ENCODE data around the gene GIT1. TPM values are rescaled to one million over a fixed set of nuclear protein-coding genes. Genes with fewer than 3 reads are reported as not detected.

Gene GIT1
- polyA plus RNA-seq, 3 donors, result 43.4 to 51.6 (median 50.5) TPM

DNA sequence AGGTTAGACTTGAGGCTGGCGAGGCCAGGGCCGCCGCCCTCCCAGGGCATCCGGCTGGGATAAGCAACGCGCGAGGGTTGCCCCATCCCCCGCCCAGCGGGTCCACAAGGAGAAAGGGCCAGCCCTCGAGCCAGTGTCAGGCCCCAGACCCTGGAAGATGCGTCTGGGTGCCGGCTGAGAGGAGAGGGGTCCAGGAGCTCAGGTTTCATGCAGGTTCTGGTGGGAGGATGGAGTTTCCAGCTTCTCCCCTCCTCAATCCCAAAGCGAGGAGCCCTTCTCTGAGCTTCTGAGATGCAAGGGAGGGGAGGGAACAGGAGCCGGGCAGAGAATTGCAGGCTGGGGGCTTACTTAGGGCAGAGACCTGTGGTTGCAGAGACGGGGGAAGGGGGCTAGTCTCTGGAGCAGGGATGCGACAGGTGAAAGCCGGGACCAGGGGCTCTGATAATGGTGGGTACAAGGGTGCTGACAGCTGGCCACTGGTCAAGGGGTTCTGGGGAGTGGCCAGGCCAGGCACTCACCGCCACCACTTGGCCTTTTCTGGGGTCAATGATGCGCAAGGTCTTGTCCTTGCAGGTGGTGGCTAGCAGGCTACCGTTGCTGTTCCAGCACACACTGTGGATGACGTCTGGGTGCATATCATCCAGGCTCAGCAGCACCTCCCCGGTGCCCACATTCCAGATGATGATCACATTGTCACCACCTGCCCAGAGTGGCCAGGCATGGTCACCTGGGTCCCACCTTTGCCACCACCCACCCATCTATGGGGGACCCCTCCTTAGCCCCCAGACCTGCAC is 29.0 kb upstream of the GIT1 start:
- no peak for DNase-seq (ENCODE audit: extremely low read depth in 1 of 11, low read depth in 9 of 11, low spot score in 4 of 11)

DNA sequence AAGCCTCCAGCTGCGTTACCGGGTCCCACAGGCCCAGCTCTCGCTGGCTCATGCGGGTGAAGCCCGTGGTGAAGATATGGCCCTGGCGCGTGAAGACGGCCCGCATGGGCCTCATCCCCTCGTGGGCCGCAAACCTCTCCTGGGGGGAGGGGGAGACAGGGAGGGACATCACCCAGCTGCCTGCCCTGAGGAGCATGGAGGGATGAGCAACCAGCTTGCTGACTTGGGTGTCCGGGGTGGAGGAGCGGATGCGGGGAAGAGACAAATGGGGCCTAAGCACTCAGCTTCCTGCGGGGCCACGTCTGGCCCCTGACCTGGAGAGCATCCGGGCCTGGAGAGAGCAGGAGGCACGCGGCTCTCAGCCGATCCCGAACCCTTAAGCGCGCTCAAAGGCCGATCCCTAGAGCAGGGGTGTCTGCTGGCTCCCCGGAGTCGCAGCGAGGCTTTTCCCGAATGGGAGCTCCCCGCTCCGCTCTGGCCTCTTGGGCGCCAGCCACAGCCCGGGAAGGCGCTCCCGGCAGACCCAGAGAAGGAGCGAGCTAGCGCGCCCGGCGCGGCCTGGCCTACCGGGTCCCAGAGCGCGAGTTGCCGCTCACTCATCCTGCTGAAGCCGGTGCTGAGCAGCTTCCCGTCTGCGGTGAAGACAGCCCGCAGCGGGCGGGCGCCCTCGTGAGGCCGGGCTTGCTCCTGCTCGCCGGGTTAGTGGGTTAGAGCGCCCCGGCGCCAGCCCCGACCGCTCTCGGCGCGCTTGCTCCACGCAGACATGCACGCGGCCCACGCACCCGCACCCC is 28.2 kb upstream of the GIT1 start:
- DNase-seq (ENCODE audit: extremely low read depth in 1 of 11, low read depth in 9 of 11, low spot score in 4 of 11), result no peak

DNA sequence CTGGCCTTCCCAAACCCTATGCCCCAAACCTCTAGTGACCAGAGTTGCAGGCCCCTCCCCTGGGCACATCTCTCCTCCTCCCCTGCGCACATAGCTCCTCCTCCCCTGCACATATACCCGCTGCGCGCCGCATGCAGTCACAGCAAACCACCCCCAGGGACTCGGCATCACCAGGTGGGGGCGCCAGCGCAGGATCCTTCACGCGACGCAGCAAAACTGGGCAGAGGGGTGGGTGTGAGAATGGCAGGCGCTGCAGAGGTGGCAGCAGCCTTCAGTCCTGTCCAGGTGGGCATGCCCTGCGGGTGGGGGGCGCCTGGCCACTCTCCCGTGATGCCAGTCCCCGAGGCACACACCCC is 27.7 kb upstream of the GIT1 start:
- DNase-seq (ENCODE audit: extremely low read depth in 1 of 11, low read depth in 9 of 11, low spot score in 4 of 11), result peak in 4 of 11 donors; percentile 59 to 74 (median 67)

DNA sequence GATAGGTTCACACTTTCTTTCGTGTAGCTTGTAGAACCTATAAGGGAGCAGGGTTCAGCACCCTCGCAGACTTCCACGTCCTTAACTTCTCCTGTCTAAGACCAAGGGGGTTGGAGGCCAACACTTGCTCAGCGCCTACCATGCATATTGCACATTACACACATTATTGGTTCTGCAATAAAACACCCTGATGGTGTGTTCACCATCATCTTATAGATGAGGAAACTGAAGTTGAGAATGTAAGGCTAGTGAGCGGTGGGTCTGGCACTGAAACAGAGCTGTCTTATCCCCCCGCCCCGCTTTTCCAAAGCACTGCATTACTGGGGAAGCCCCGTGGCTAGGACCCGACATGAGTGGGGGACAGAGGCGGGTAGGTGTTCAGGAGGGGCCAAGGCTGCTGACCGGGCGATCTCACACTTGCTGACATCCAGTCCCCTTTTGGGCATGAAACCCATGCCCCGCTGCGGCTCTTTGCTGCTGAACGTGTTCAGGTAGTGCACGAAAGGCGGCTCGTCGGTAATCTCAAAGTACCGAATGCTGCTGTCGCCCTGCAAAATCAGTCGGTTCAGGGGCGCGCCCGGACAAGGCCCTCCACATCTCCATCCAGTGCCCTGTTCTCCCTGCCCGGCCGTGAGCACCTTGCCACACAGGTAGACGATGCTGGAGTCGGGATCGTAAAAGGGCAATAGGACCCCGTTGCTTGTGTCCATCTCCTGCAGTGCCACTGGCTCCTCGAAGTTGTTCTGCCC is 27.0 kb upstream of the GIT1 start:
- no peak for DNase-seq (ENCODE audit: extremely low read depth in 1 of 11, low read depth in 9 of 11, low spot score in 4 of 11)

DNA sequence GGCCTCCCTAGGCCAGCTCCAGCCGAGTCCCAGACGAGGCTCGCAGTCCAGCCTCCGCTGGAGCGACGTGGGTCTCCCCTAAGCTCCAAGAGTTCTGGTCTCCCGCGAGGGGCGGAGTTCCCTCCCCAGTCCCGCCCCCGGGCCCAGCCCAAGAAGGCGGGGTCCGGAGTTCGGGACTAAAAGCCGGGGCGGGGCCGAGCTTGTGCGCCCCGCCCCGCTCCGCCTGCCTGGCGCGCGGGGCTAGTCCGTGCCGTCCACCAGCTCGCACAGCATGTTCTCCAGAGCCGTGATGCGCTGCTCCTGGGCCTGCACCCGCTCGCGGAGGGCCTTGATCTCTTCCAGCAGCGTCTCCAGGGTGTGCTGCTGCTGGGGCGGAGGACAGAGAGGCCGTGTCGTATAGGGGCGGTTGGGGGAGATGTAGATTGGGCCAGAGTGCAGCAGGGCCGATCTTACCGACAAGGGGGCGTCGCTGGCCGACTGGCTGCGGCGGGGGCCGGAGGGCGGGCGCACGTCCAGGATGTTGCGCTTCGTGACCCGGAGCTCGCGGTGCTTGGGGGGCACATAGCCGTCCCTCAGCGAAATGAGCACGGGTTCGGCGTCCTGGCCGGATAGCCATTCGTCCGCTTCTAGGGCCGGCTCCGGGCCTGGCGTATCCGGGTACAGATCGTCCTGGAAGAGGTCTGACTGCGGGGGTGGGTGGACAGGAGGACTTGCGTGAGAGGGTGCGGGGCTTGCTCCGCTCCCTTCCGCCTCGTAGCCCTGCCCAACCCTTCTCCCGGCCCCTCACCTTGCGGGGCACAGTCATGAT is 26.2 kb upstream of the GIT1 start:
- DNase-seq (ENCODE audit: extremely low read depth in 1 of 11, low read depth in 9 of 11, low spot score in 4 of 11), result peak in 7 of 11 donors; percentile 68 to 82 (median 76)

DNA sequence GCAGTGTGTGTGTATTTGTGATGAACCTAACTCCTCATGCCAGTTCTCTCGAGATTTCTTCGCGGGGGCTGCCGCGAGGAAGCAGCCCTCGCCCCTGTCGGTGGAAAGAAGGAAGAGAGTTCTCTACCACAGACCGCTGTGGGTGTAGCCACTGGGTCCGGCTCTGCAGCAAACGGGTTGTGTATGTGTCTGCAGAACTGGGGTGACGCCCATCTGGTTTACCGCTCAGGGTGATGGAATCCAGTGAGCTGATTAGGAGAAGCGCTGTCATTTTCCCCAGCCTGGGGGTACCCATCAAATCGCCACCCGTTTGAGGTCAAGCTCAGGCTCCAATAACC is 25.6 kb upstream of the GIT1 start:
- DNase-seq (ENCODE audit: extremely low read depth in 1 of 11, low read depth in 9 of 11, low spot score in 4 of 11), result no peak

DNA sequence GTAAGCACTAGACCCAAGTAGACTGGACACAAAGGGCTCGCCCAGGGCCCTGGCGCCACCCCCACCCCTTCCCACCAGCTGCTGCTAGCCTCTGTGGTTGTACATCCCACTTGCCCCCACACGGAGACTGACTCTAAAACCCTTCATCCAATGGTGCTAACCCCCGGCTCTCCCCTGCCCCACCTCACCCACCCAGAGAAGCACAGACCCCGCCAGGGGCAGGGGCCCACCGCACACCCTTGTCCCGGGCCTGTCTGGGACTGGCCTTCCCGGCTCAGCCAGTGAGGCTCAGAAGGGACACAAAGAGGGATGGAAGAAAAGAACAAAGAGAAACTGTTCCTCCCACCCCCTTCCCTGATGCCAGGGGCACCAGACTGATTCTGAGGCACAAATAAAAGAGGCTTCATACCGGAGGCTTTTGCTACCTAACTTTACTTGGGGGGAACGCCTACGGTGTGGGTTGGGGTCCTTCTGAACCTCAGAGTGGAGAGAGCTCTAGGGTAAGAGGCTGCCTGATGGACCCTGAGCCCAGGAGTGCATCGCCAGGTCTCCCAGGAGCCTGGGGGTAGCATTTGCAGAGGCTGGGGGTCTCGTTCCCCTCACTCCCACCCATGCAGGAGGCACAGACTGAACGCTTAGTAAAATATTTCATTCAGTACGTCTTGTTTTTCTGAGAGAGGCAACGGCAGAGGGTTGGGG is 25.1 kb upstream of the GIT1 start:
- no peak for DNase-seq (ENCODE audit: extremely low read depth in 1 of 11, low read depth in 9 of 11, low spot score in 4 of 11)

DNA sequence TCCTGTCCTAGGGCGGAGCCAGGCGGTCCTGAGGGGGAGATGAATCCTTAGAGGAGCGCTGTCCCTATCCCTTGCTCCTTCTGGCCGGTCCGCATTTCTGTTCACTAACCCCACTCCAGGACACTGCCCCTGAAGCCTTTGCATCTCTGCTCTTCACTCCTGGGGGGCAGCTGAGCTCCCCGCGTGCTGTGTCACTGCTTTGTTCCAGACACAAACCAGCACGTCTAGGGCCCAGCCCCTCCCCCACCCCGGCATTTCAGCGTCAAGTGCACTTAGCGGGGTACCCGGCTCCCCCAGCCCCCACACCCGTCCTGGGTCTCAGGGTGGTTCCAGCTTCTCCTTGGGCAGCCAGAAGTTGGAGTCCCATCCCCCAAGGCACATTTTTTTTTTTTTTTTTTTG is 24.4 kb upstream of the GIT1 start:
- no peak for DNase-seq (ENCODE audit: extremely low read depth in 1 of 11, low read depth in 9 of 11, low spot score in 4 of 11)

DNA sequence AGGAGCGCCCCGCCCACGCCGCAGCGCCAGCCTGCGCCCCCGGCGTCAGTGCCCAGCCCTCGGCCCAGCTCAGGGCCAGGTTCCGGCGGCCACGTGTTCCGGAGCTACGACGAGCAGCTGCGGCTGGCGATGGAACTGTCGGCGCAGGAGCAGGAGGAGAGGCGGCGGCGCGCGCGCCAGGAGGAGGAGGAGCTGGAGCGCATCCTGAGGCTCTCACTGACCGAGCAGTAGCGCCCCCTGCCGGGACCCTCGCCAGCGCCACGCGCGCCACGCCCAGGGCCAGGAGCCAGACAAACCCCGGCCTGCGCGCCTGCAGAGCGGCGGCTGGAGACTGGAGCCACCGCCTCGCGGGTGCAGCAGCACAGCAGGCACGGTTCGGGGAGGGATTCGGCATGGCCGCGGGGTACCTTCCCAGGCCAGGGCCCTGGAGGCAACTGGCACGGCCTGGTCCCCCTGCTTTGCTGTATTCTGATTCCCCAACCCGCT is 23.9 kb upstream of the GIT1 start:
- peak in 9 of 11 donors; percentile 74 to 91 (median 86) for DNase-seq (ENCODE audit: extremely low read depth in 1 of 11, low read depth in 9 of 11, low spot score in 4 of 11)

DNA sequence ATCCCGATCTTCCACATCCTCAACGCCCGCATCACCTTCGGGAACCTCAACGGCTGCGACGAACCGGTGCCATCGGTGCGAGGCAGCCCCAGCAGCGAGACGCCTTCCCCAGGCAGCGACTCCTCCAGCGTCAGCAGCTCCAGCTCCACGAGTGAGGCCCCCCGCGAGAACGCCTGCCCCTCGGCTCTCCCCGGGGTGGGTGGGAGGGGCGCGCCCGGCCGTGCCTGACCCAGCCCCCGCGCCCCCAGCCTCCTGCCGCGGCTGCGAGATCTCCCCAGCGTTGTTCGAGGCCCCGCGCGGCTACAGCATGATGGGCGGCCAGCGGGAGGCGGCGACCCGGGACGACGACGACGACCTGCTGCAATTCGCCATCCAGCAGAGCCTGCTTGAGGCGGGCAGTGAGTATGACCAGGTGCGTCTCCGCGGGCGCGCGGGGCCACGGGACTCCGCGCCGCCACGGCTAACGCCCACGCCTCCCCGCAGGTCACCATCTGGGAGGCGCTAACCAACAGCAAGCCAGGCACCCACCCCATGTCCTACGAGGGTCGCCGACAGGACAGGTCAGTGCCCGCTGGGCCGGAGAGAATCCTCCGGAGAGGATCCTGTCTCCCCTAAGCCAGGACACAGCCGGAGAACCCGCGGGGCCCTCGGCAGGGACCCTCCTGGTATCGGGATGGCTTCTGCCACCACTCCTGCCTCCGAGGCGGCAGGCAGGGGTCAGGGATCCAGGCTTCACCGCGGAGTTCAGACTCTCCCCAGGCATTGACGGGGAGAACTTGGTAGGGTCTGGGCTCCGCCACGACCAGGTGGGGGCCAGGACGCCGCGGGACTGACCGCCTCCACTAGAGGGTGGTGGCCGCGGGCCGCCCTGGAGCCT is 23.2 kb upstream of the GIT1 start:
- DNase-seq (ENCODE audit: extremely low read depth in 1 of 11, low read depth in 9 of 11, low spot score in 4 of 11), result no peak

DNA sequence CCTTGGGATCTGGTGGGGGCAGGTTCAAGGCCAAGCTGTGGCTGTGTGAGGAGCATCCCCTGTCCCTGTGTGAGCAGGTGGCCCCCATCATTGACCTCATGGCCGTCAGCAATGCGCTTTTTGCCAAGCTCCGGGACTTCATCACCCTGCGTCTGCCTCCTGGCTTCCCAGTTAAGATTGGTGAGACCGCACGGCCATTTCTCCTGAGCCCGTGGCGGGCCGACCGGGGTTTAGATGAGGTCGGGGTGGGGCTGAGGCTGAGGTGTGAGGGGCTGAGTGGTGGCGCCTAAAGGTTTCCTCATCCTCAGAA is 22.6 kb upstream of the GIT1 start:
- DNase-seq (ENCODE audit: extremely low read depth in 1 of 11, low read depth in 9 of 11, low spot score in 4 of 11), result no peak

DNA sequence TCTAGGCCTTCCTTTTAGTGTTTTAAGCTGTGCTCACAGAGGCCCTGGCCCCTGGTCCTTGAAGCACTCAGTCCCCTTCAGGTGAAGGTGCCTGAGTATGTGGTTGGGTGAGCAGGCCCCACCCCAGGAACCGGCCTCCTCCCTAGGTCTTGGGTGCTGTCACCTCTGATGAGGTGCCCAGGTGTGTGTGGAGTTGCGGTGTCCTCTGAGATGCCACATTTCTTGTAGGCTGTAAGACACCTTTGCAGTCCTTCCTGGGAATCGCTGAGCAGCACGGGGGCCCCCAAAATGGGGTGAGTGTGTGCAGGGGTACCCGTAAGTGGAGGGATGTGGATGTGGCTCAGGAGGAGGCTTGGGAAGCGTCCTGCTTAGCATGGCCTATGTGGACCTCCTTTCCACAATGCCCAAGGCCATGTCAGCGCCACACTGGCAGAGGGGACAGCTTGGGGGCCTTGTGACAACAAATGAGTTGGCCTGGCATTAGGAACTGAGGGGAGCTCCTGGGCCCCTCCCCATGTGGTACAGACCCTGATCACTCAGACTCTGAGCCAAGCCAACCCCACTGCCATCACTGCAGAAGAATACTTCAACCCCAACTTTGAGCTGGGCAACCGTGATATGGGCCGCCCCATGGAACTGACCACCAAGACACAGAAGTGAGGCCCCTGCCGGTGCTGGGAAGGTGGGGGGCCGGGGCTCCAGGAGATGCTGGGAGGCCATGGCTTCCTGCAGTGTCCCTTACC is 22.1 kb upstream of the GIT1 start:
- no peak for DNase-seq (ENCODE audit: extremely low read depth in 1 of 11, low read depth in 9 of 11, low spot score in 4 of 11)

DNA sequence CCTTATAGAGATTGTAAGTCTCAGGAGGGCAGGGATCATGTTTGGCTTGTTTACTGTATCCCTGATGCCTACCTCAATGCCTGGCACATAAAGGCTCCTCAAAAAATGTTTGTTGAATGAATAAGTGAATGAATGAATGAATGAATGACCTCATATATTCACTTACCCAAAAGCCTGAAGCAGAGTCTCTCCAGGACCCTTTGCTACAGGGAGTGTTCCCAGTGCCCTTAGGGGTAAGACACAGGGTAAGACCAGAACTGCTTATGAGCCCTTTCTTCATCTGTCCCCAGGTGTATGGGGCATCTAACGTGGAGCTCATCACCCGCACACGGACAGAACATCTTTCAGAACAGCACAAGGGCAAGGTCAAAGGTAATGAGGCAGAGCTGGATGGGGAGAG is 20.9 kb upstream of the GIT1 start:
- DNase-seq (ENCODE audit: extremely low read depth in 1 of 11, low read depth in 9 of 11, low spot score in 4 of 11), result no peak

DNA sequence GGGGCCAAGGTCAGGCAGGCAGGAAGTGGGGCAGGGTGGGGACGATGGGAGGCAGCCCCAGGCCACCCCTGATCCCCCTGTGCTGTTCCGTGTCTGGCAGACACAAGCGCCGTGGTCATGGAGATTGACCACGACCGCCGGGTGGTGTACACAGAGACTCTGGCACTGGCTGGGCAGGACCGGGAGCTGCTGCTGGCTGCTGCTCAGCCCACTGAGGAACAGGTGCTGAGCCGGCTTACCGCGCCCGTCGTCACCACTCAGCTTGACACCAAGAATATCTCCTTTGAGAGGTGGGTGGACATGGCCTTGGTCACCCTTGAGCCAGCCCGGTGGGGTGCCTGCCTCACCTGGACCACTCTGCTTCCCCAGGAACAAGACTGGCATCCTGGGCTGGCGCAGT is 19.5 kb upstream of the GIT1 start:
- DNase-seq (ENCODE audit: extremely low read depth in 1 of 11, low read depth in 9 of 11, low spot score in 4 of 11), result no peak

DNA sequence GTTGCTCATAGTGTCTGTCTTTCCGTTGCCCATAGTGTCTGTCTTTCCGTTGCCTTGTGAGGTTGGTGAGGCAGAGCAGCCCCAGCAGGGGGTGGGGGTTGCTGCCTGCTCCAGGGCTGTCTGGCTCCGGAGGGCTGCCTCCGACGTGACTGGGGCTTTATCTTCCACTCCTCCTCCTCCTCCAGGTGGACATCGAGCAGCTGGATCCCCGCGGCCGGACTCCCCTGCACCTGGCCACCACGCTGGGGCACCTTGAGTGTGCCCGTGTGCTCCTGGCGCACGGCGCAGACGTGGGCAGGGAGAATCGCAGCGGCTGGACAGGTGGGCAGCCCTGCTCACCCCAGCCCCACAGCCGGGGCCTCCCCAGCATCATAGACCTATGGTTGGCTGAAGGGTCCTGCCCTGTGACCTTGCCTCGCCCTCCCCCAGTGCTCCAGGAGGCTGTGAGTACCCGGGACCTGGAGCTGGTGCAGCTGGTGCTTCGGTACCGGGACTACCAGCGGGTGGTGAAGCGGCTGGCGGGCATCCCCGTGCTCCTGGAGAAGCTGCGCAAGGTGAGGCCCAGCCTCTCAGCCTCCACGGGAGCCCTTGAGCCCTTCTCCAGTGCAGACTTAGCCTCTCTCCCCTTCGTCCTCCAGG is 18.2 kb upstream of the GIT1 start:
- DNase-seq (ENCODE audit: extremely low read depth in 1 of 11, low read depth in 9 of 11, low spot score in 4 of 11), result no peak

DNA sequence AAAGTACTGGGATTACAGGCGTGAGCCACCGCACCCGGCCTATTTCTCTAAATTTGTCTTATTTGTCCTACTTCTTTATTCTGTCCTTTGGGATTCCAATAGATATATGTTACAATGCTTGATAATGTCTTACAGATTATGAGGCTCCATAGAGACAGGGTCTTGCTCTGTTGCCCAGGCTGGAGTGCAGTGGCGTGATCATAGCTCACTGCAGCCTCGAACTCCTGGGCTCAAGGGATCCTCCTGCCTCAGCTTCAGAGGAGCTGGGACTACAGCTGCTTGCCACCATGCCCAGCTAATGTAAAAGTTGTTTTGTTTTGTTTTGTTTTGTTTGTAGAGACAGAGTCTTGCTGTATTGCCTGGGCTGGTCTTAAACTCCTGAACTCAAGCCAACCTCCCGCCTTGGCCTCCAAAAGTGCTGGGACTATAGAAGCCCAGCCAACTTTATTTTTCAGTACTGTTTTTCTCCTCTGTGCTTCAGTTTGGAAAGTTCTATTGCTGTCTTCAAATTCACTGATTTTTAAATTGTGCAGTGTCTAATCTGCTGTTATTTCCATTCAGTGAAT is 13.7 kb upstream of the GIT1 start:
- DNase-seq (ENCODE audit: extremely low read depth in 1 of 11, low read depth in 9 of 11, low spot score in 4 of 11), result no peak
